ENCODE results near the gene CALML4. TPM values are rescaled to one million over a fixed set of nuclear protein-coding genes. Genes with fewer than 3 reads are reported as not detected.
"Not testable (repeated sequence)": the region's sequence is repeated elsewhere in the genome, so short reads cannot be mapped to it uniquely, and the experiment has no call there.

CALML4 gene
- total RNA-seq, 1 experiment from 2014 or later = 1.7 TPM

GRCh38 chr15:68191555-68191954 lies 13.6 kb downstream of the CALML4 start:
- no peak for DNase-seq (ENCODE audit: low spot score)

GRCh38 chr15:68190048-68190447 lies 15.1 kb downstream of the CALML4 start:
- no peak for DNase-seq (ENCODE audit: low spot score)

- DNase-seq (ENCODE audit: low spot score) = no peak
Measured at GRCh38 chr15:68188647-68189046, 16.5 kb downstream of the CALML4 start.

GRCh38 chr15:68187559-68187958 lies 17.6 kb downstream of the CALML4 start:
- peak; percentile 83 for DNase-seq (ENCODE audit: low spot score)

GRCh38 chr15:68186671-68187397 lies 18.3 kb downstream of the CALML4 start:
- no peak for DNase-seq (ENCODE audit: low spot score)

- no peak for DNase-seq (ENCODE audit: low spot score)
Measured at GRCh38 chr15:68184616-68185480, 20.3 kb downstream of the CALML4 start.

GRCh38 chr15:68183616-68184315 lies 21.4 kb downstream of the CALML4 start:
- DNase-seq (ENCODE audit: low spot score) = no peak

GRCh38 chr15:68177742-68178141 lies 27.4 kb downstream of the CALML4 start:
- no peak for DNase-seq (ENCODE audit: low spot score)

- DNase-seq (ENCODE audit: low spot score) = no peak
Measured at GRCh38 chr15:68176601-68177000, 28.5 kb downstream of the CALML4 start.

- DNase-seq (ENCODE audit: low spot score) = no peak
Measured at GRCh38 chr15:68175526-68175925, 29.6 kb downstream of the CALML4 start.

GRCh38 chr15:68173119-68173518 lies 32.0 kb downstream of the CALML4 start:
- no peak for DNase-seq (ENCODE audit: low spot score)

GRCh38 chr15:68172037-68172436 lies 33.1 kb downstream of the CALML4 start:
- not testable (repeated sequence) for DNase-seq (ENCODE audit: low spot score)

- no peak for DNase-seq (ENCODE audit: low spot score)
Measured at GRCh38 chr15:68166847-68167246, 38.3 kb downstream of the CALML4 start.

- no peak for DNase-seq (ENCODE audit: low spot score)
Measured at GRCh38 chr15:68163191-68163590, 41.9 kb downstream of the CALML4 start.

GRCh38 chr15:68158046-68158628 lies 47.0 kb downstream of the CALML4 start:
- DNase-seq (ENCODE audit: low spot score) = no peak

- no peak for DNase-seq (ENCODE audit: low spot score)
Measured at GRCh38 chr15:68157074-68157473, 48.1 kb downstream of the CALML4 start.

GRCh38 chr15:68154923-68155559 lies 50.1 kb downstream of the CALML4 start:
- peak; percentile 42 for DNase-seq (ENCODE audit: low spot score)

GRCh38 chr15:68152342-68152741 lies 52.8 kb downstream of the CALML4 start:
- DNase-seq (ENCODE audit: low spot score) = no peak

GRCh38 chr15:68151277-68151676 lies 53.9 kb downstream of the CALML4 start:
- no peak for DNase-seq (ENCODE audit: low spot score)

- no peak for DNase-seq (ENCODE audit: low spot score)
Measured at GRCh38 chr15:68150187-68150586, 54.9 kb downstream of the CALML4 start.

- DNase-seq (ENCODE audit: low spot score) = no peak
Measured at GRCh38 chr15:68149059-68149458, 56.1 kb downstream of the CALML4 start.

GRCh38 chr15:68148039-68148438 lies 57.1 kb downstream of the CALML4 start:
- DNase-seq (ENCODE audit: low spot score) = no peak

Data from H4 (cell line).